ENCODE data around the gene AHNAK2.
"Not testable (repeated sequence)": the region's sequence is repeated elsewhere in the genome, so short reads cannot be mapped to it uniquely, and the experiment has no call there.

The AHNAK2 gene

DNA sequence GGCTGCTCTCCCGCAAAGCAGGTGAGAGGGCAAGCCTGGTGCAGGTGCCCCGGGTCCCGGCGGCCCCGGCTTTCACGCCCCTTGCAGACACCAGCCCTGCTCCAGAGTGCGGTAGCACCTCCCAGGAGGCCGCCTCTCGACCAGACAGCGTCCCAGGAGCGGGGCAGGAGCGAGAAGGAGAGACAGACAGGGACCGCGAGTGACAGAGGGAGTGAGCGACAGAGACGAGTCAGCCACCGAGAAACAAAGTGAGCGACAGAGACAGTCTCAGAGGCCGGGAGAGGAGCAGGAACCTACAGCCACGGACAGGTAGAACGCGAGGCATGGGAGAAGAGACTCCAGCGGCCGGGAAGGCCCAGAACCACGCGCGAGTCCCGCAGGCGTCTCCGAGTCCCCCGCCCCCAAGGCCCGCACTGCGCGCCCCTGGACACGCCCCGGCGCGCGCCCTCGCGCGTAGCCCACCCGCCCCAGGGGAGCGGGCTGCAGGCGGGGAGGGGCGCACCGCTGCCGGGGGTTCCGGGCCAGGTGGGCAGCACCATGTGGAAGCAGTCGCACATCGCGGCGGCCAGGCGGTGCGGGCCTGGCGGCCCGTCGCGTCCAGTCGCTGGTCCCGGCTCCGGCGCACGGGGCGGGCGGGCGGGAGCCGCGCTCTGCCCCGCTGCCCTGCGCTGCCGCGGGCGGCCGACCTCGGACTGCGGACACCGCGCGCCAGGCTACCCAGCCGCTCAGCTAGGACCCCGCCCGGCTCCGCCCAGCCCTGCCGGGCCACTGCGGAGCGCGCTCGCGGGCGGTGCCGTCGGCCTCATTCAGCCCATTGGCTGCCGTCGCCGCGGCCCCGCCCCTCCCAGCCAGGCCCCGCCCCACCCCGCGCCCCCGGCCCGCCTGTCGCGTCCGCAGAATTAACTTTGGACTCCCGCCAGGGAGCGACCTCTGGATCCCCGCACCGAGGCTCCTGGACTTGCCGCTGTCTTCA lies at the start of gene AHNAK2:
Gene AHNAK2 (minus strand): TSS at position 694 of the 973 bp plus-strand sequence. CDS start 137 bp downstream, at position 557.
- no peaks in the 10 kb centered on the region for H3K9me3 ChIP-seq (ENCODE audit: control insufficient read depth in 1 of 2, low read length in 2 of 2)
- no peak within 1 kb of the TSS for H3K27ac ChIP-seq (ENCODE audit: low read length)
- no peaks in the 10 kb centered on the region for H3K36me3 ChIP-seq (ENCODE audit: control insufficient read depth in 1 of 2, insufficient read depth in 2 of 2, low read length in 2 of 2)
- no peaks in the 10 kb centered on the region for H3K27me3 ChIP-seq (ENCODE audit: low read depth, low read length)
- peaks cover 13 to 59% of the 10 kb centered on the region in 2 donors for H3K4me1 ChIP-seq (ENCODE audit: control insufficient read depth in 1 of 2, insufficient read depth in 2 of 2, low read length in 2 of 2)
- peak within 1 kb of the TSS; percentile 52 to 72 for H3K4me3 ChIP-seq (ENCODE audit: low read depth in 1 of 2, low read length in 2 of 2)

DNA sequence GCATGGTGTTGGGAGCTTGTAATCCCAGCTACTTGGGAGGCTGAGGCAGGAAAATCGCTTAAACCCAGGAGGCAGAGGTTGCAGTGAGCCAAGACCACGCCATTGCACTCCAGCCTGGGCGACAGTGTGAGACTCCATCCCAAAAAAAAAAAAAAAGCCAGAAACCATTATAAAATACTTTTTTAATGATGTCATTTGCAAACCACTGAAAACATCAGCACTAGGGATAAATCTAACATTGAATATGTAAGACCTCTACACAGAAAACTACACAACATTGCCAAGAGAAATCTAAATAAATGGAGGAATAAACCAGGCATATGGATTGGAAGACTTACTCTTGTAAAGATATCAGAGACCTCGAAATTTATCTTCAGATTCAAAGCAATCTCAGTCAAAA lies 49.5 kb upstream of the AHNAK2 start:
- not testable (repeated sequence) for H3K36me3 ChIP-seq (ENCODE audit: control insufficient read depth in 1 of 2, insufficient read depth in 2 of 2, low read length in 2 of 2); H3K4me3 ChIP-seq (ENCODE audit: low read depth in 1 of 2, low read length in 2 of 2); H3K9me3 ChIP-seq (ENCODE audit: control insufficient read depth in 1 of 2, low read length in 2 of 2); H3K27me3 ChIP-seq (ENCODE audit: low read depth, low read length); H3K4me1 ChIP-seq (ENCODE audit: control insufficient read depth in 1 of 2, insufficient read depth in 2 of 2, low read length in 2 of 2); H3K27ac ChIP-seq (ENCODE audit: low read length)

DNA sequence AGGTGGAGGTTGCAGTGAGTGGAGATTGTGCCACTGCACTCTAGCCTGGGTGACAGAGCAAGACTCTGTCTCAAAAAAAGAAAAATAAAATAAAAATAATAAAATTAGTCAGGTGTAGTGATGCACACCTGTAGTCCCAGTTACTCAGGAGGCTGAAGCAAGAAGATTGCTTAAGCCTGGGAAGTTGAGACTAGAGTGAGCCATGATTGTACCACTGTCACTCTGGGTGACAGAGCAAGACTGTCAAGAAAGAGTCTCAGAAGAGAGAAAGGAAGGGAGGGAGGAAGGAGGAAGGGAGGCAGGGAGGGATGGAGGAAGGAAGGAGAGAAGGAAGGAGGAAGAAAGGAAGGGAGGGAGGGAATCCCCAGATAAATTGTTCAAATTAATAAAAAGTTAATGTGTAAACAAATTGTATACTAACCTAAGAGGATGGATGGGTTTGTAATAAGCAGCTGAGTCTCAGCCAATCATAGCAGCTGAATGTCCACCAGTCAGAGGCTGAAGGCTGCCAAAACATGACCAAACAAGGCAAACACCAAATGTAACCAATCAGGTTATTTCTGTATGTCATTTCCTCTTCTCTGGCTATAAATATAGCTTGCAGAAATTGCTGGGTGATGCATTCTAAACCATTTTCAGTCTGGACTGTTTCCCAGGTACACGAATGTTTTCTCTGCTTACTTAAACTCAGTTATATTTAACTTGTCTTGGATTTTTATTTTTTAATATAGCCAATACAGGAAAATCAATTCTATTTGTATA lies 48.8 kb upstream of the AHNAK2 start:
- no peak overlapping the region for H3K4me3 ChIP-seq (ENCODE audit: low read depth in 1 of 2, low read length in 2 of 2)
- H3K9me3 ChIP-seq (ENCODE audit: control insufficient read depth in 1 of 2, low read length in 2 of 2): no peaks in the 10 kb centered on the region
- H3K4me1 ChIP-seq (ENCODE audit: control insufficient read depth in 1 of 2, insufficient read depth in 2 of 2, low read length in 2 of 2): peaks cover 3 to 11% of the 10 kb centered on the region in 2 donors
- no peak overlapping the region for H3K27ac ChIP-seq (ENCODE audit: low read length)
- no peaks in the 10 kb centered on the region for H3K36me3 ChIP-seq (ENCODE audit: control insufficient read depth in 1 of 2, insufficient read depth in 2 of 2, low read length in 2 of 2)
- no peaks in the 10 kb centered on the region for H3K27me3 ChIP-seq (ENCODE audit: low read depth, low read length)

DNA sequence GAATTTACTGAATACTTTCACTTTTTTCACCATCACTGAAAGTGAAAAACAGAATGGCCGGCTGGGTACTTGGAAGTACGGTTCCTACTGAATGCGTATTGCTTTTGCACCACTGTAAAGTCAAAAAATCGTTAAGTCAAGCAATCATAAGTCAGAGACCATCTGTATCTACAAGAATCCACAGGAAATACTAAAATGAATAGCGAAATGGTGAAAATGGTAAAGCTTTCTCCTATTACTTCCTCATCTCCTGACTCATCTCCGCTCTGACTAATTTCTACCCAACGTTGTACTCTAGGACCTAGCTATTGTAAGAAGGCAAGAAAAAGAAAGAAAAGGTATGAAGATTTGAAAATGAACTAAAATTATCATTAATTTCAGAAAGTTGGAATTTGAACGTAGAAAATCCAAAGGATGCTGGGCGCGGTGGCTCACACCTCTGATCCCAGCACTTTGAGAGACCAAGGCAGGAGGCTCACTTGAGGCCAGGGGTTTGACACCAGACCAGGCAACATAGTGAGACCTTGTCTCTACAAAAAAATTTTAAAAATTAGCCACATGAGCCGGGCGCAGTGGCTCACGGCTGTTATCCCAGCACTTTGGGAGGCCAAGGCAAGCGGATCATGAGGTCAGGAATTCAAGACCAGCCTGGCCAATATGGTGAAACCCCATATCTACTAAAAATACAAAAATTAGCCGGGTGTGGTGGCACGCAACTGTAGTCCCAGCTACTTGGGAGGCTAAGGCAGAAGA lies 48.0 kb upstream of the AHNAK2 start:
- Histone ChIP-seq H3K4me1 (ENCODE audit: control insufficient read depth in 1 of 2, insufficient read depth in 2 of 2, low read length in 2 of 2) (peaks cover 6 to 15% of the 10 kb centered on the region in 2 donors), H3K27me3 (ENCODE audit: low read depth, low read length) (no peaks in the 10 kb centered on the region), H3K9me3 (ENCODE audit: control insufficient read depth in 1 of 2, low read length in 2 of 2) (no peaks in the 10 kb centered on the region), H3K36me3 (ENCODE audit: control insufficient read depth in 1 of 2, insufficient read depth in 2 of 2, low read length in 2 of 2) (no peaks in the 10 kb centered on the region), H3K4me3 (ENCODE audit: low read depth in 1 of 2, low read length in 2 of 2) (no peak overlapping the region), H3K27ac (ENCODE audit: low read length) (no peak overlapping the region)

DNA sequence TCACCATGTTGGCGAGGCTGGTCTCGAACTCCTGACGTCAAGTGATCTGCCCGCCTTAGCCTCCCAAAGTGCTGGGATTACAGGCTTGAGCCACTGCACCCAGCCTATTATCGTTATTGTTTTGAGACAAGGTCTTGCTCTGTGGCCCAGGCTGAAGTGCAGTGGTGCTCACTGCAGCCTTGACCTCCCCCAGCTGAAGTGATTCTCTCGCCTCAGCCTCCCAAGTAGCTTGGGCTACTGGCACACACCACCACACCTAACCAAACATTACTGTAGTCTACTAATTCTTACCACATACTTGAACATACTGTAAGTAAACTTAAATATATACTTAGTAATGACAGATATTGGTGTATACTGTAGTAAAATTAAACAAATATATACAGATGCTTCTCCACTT lies 47.3 kb upstream of the AHNAK2 start:
- no peak overlapping the region for H3K27ac ChIP-seq (ENCODE audit: low read length)

DNA sequence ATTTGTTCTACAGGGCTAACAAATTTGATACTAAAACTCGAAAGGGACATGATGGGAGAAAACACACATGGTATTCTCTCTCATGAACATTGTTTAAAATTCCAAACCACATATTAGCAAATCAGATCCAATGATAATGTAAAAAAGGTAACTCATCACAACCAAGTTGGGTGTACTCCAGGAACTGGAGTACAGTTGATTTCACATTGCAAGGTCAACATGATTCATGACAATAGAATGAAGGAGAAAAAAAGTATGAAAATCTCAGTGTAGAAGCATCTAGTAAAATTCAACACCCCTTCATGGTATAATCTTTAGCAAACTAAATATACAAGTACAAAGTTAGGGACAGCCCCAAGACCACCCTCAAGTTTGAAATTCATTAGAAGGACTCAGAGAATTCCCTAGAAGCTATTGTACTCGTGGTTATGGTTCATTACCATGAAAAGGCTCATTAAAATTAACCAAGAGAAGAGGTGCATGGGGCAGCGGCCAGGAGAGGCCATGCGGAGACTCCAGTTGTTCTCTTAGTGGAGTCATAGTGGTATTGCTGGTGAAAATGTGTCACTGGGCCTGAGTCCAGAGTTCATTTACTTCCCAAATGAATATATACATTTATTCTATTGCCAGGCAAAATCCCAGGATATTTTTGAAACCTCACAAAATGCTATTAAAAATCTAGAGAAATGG lies 45.8 kb upstream of the AHNAK2 start:
- Histone ChIP-seq H3K9me3 (ENCODE audit: control insufficient read depth in 1 of 2, low read length in 2 of 2) (no peaks in the 10 kb centered on the region), H3K4me3 (ENCODE audit: low read depth in 1 of 2, low read length in 2 of 2) (no peak overlapping the region), H3K4me1 (ENCODE audit: control insufficient read depth in 1 of 2, insufficient read depth in 2 of 2, low read length in 2 of 2) (peaks cover 10 to 23% of the 10 kb centered on the region in 2 donors), H3K36me3 (ENCODE audit: control insufficient read depth in 1 of 2, insufficient read depth in 2 of 2, low read length in 2 of 2) (no peaks in the 10 kb centered on the region), H3K27me3 (ENCODE audit: low read depth, low read length) (no peaks in the 10 kb centered on the region), H3K27ac (ENCODE audit: low read length) (no peak overlapping the region)

More for the DNA sequence above, 47.3 kb upstream of the AHNAK2 start:
- Histone ChIP-seq H3K4me3 (ENCODE audit: low read depth in 1 of 2, low read length in 2 of 2) (no peak overlapping the region), H3K36me3 (ENCODE audit: control insufficient read depth in 1 of 2, insufficient read depth in 2 of 2, low read length in 2 of 2) (no peaks in the 10 kb centered on the region), H3K9me3 (ENCODE audit: control insufficient read depth in 1 of 2, low read length in 2 of 2) (no peaks in the 10 kb centered on the region), H3K4me1 (ENCODE audit: control insufficient read depth in 1 of 2, insufficient read depth in 2 of 2, low read length in 2 of 2) (peaks cover 6 to 15% of the 10 kb centered on the region in 2 donors), H3K27me3 (ENCODE audit: low read depth, low read length) (no peaks in the 10 kb centered on the region)

DNA sequence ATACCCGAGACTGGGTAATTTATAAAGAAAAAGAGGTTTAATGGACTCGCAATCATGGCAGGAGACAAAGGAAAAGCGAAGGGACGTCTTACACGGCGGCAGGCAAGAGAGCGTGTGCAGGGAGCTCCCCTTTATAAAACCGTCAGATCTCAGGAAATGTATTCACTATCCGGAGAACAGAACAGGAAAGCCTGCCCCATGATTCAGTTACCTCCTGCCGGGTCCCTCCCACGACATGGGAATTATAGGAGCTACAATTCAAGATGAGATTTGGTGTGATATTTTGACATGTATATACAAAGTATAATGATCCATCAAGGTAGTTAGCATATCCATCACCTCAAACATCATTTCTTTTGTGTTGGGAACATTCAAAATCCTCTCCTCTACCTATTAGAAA lies 45.0 kb upstream of the AHNAK2 start:
- Histone ChIP-seq H3K4me3 (ENCODE audit: low read depth in 1 of 2, low read length in 2 of 2) (no peak overlapping the region), H3K9me3 (ENCODE audit: control insufficient read depth in 1 of 2, low read length in 2 of 2) (no peaks in the 10 kb centered on the region), H3K27ac (ENCODE audit: low read length) (no peak overlapping the region), H3K27me3 (ENCODE audit: low read depth, low read length) (no peaks in the 10 kb centered on the region), H3K4me1 (ENCODE audit: control insufficient read depth in 1 of 2, insufficient read depth in 2 of 2, low read length in 2 of 2) (peaks cover 10 to 24% of the 10 kb centered on the region in 2 donors), H3K36me3 (ENCODE audit: control insufficient read depth in 1 of 2, insufficient read depth in 2 of 2, low read length in 2 of 2) (no peaks in the 10 kb centered on the region)

DNA sequence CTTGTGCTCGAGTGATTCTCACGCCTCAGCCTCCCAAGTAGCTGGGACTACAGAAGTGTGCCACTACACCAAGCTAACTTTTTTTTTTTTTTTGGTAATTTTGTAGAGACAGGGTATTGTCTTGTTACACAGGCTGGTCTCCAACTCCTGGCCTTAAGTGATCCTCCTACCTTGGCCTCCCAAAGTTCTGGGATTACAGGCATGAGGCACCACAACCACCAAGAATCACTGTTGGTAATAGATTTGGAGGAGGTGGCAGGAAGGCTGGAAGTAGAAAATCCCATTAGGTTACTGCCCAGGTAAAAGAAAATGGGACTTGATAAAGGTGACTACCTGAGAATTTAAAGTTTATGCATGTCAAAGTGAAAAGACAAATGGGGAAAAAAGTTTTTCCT lies 44.1 kb upstream of the AHNAK2 start:
- Histone ChIP-seq H3K36me3 (ENCODE audit: control insufficient read depth in 1 of 2, insufficient read depth in 2 of 2, low read length in 2 of 2) (no peaks in the 10 kb centered on the region), H3K27ac (ENCODE audit: low read length) (peak overlapping the region; percentile 90), H3K4me3 (ENCODE audit: low read depth in 1 of 2, low read length in 2 of 2) (no peak overlapping the region)

DNA sequence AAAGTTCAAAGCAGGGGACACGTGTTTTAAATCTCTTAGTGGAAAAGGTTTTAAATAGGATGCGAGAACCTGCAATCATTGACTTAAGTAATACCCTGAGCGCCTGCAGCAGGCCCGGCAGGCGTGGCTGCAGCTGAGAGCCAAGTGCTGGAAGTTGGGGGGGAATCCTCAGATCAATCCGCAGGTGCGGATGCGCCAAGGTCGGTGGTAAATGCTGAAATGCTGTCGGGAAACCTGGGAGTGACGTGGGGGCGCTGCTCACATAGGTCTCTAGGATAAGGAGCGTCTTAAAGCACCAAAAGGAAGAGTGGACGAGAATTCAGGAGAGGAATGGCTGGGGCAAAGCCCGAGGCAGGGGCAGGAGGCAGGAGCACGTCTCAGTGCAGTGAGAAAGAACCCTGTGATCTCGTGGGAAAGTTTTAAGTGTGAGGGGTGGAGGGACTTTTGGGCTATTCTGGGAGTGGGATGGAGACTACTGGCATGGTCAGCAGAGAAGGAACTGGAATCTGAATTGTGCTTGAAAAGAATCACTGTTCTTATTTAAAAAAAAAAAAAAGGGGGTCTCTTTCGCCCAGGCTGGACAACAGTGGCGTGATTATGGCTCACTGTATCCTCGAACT lies 43.6 kb upstream of the AHNAK2 start:
- Histone ChIP-seq H3K9me3 (ENCODE audit: control insufficient read depth in 1 of 2, low read length in 2 of 2) (no peaks in the 10 kb centered on the region), H3K4me1 (ENCODE audit: control insufficient read depth in 1 of 2, insufficient read depth in 2 of 2, low read length in 2 of 2) (peaks cover 10 to 24% of the 10 kb centered on the region in 2 donors), H3K36me3 (ENCODE audit: control insufficient read depth in 1 of 2, insufficient read depth in 2 of 2, low read length in 2 of 2) (no peaks in the 10 kb centered on the region), H3K4me3 (ENCODE audit: low read depth in 1 of 2, low read length in 2 of 2) (peak overlapping the region; percentile 76 to 86), H3K27me3 (ENCODE audit: low read depth, low read length) (no peaks in the 10 kb centered on the region), H3K27ac (ENCODE audit: low read length) (peak overlapping the region; percentile 90)

More for the DNA sequence above, 44.1 kb upstream of the AHNAK2 start:
- peaks cover 10 to 24% of the 10 kb centered on the region in 2 donors for H3K4me1 ChIP-seq (ENCODE audit: control insufficient read depth in 1 of 2, insufficient read depth in 2 of 2, low read length in 2 of 2)
- H3K9me3 ChIP-seq (ENCODE audit: control insufficient read depth in 1 of 2, low read length in 2 of 2): no peaks in the 10 kb centered on the region
- H3K27me3 ChIP-seq (ENCODE audit: low read depth, low read length): no peaks in the 10 kb centered on the region

All from muscle layer of duodenum (tissue), 2 donors.